ELR (cell line): ENCODE data around the gene METTL16.
"Not testable (repeated sequence)": the region's sequence is repeated elsewhere in the genome, so short reads cannot be mapped to it uniquely, and the experiment has no call there.

Experiments used
- DNase-seq: peaks from one replicate; pipeline ENCODE4 v3.0.0-alpha.2; 2015; ENCODE audit warnings: low read depth

METTL16 gene, protein sequence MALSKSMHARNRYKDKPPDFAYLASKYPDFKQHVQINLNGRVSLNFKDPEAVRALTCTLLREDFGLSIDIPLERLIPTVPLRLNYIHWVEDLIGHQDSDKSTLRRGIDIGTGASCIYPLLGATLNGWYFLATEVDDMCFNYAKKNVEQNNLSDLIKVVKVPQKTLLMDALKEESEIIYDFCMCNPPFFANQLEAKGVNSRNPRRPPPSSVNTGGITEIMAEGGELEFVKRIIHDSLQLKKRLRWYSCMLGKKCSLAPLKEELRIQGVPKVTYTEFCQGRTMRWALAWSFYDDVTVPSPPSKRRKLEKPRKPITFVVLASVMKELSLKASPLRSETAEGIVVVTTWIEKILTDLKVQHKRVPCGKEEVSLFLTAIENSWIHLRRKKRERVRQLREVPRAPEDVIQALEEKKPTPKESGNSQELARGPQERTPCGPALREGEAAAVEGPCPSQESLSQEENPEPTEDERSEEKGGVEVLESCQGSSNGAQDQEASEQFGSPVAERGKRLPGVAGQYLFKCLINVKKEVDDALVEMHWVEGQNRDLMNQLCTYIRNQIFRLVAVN

DNA sequence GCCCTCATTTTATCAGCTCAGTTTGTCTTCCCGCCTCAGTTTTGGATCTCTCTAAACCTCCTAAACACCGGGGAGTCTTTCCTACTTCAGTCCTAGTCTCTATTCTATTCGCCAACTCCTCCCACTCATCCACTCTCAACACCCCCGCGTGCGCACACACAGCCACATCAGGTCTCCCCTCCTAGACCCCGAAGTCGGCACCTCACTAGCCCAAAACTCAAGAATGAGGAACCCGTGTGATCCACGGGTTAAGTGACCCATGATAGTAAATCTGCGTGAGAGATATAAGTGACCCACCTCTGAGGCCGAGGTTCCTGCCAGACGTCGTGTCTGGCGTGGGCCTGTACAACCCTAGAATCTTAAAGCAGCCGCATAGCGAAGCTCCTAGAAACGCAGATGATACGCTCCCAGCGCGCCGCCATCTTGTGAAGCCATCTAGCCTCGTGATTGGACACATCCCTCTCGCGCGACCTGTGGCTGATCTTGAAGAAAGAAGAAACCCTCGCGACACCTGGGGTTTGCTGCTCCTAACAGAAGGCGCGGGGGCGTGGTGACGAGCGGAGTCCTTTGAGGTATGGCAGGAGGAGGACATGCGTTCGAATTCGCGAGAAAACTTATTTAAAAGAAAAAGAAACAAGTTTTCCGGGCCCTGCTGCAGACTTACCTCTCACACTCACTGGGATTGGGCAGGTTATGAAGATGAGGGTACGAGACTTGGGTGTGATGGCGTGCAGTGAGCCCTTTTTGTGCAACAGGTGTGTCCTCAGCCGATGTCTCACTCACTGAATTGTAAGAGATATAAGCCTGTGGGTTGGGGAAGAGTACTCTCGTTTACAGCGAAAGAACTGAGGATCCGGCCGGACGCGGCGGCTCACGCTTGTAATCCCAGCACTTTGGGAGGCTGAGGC is at the start of gene METTL16:
TSS of gene METTL16 (minus strand) at position 427 of the 908 bp plus-strand sequence. CDS start 9,557 bp downstream, outside the sequence.
- DNase-seq = peak; percentile 100

DNA sequence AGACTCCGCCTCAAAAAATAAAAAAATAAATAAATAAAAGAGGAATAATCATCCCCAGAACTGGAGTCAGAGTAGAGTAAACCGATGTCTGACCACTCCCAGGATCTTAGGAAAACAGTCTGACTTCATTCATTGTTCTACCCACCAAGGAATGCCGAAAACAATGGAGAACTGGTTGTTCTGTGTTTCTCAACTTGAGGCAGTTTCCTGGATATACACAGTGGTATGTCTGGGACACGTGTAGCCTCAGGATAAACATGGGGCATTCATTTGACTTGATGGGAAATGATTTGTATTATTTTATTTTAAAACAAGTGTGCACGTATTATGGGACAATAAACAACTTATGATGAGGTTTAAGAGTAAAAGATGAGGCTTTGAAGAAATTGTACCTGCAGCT is 49.0 kb upstream of the METTL16 start:
- DNase-seq = no peak

DNA sequence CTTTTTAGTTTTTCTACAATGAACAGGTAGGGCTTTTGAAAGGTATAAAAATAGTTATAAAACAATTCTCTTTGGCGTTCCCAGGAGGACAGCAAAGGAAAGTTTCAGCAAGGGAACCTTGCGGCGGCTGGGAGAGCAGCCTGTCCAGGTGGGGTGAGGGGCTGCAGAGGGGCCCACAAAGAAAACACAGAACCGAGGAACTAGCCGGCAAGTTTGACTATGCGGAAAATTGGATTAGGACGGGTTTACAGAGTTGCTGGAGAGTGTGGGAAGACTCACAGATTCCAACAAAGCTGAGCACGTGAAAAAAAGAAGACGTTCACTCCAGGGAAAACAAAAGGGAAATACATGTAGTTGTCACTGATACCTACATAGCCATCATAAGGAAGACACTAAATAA is 40.2 kb upstream of the METTL16 start:
- DNase-seq = no peak

DNA sequence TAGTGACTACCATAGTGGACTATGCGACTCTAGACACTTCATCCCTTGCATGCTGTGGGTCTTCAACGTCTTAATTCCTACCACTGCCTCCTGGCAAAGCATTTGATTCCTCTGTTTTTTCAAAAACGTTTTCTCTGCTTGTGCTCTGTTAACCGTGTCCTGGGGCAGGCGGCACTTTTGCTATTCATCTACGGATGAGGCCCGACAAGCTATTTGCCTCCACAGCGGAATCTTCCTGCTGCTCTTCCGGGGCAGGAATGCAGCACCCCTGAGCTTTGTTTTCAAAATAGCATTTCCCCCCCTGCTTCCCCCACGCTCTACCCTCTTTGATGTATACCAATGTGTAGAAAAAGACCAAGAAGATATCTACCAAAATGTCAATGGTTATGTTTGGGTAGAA is 39.8 kb upstream of the METTL16 start:
- DNase-seq = no peak

DNA sequence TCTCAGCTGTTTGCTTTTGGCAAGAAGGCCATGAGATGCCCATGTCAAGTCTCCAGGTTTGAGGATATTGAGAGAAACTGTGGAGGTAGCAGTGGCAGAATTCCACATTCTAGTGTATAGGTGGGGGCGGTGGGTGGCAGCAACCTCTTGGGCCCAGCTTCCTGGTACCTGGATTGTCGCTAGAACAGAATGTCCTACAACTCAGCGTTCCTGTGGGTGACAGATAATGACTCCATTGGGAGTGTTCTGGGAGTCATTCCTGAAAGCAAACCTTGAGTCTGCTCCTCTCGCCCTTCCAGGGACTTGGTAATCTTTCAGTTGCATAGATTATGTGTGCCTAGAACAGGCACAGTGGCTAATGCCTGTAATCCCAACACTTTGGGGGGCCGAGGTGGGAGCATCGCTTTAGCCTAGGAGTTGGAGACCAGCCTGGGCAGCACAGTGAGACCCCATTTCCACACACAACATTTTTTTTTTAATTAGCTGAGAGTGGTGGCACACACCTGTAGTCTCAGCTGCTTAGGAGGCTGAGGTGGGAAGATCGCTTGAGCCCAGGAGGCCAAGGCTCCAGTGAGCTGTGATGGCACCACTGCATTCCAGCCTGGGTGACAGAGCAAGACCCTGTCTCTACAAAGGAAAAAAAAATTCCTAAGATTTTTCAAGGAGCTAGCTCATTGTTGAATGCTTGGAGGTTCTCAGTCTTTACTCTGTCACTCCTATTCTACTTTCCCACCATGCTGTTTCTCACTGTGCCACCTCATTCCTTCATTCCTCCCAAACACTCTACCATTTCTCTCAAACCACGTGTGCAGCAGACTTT is 37.9 kb upstream of the METTL16 start:
- no peak for DNase-seq

DNA sequence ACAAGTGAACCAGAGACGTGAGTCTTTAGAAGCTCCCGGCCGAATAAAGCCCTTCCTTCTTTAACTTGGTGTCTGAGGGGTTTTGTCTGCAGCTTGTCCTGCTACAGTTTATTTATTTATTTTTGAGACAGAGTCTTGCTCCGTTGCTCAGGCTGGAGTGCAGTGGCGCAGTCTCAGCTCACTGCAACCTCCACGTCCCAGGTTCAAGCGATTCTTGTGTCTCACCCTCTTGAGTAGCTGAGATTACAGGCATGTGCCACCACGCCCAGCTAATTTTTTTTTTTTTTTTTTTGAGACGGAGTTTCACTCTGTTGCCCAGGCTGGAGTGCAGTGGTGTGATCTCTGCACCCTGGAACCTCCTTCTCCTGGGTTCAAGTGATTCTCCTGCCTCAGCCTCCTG is 36.3 kb upstream of the METTL16 start:
- not testable (repeated sequence) for DNase-seq

DNA sequence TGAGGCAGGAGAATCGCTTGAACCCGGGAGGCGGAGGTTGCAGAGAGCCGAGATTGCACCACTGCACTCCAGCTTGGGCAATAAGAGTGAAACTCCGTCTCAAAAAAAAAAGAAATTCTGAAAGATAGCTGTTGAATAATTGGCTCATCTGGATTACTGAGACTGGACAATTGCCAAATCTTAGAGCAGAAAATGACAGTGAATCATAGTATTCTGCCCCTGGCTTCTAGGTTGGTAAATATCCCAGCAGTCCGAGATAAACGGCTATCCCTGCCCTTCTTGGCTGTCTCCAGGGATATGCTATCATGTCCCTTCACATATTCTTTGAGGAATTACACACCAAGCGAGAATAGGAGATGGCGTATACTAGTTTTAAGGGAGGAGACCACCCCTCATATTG is 35.5 kb upstream of the METTL16 start:
- peak; percentile 55 for DNase-seq

DNA sequence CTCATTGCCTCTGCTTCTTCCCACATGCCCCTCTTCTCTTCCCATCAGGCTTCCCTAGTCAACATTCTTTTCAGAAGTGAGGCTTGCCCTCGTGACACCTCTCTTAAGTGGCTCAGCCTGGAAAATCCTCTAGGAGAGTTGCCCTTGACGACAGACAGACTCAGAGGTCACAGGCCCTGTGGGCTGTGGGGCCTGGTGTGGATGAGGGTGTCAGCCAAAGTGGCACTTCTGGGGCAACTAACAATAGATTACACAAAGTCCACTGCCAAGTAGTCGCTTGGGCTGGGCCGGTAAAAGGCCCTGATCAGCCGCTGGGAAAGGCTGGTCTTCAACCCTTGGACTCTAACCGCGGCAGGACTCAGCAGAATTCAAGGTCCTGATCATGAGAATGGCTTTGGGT is 33.7 kb upstream of the METTL16 start:
- no peak for DNase-seq

DNA sequence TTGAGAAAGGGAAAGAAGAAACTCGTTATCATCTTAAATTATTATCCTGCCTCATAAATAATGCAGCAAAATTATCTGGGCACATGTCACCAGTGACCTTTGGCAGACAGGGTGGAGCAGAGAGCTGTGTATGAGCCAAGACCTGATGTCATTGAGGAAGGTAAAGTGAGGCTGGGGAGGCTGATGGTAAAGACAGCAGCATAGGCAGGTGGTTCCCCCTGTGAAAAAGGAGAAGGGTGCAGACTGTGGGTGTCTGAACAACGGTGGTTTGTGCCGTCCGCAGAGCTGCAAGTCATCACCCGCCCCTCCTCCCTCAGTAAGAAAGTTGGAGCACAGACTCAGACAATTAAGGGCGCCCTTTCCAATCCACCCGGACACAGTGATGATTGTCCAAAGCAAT is 30.8 kb upstream of the METTL16 start:
- no peak for DNase-seq

DNA sequence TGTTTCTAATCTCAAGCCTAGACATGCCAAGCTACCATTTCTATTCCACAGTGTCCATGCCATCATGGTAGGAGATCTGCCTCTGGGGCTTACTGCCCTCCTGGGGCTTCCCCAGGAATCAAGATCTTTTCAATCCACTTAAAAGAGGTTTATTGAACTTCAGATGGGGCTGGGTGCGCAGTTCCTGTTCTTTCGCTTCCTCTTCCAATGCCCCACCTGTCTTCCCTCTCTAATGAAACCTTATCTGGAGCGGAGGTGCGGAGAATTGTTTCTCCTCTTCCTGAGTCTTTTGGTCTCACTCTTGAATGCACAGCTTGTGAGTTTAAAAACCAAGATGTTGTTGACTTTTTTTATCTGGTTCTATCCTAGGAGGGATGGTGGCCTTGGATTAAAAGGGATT is 30.4 kb upstream of the METTL16 start:
- no peak for DNase-seq

DNA sequence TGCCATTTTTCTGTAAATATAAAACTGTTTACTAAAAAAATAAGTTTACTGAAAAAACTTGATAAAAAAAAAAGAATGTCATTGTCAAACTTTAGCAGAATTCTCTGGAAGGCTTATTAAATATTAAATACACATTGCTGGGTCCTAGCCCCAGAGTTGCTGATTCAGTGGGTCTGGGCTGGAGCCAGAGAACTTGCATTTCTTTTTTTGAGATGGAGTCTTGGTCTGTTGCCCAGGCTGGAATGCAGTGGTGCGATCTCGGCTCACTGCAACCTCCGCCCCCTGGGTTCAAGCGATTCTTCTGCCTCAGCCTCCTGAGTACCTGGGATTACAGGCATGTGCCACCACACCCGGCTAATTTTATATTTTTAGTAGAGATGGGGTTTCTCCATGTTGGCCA is 25.9 kb upstream of the METTL16 start:
- DNase-seq = not testable (repeated sequence)

DNA sequence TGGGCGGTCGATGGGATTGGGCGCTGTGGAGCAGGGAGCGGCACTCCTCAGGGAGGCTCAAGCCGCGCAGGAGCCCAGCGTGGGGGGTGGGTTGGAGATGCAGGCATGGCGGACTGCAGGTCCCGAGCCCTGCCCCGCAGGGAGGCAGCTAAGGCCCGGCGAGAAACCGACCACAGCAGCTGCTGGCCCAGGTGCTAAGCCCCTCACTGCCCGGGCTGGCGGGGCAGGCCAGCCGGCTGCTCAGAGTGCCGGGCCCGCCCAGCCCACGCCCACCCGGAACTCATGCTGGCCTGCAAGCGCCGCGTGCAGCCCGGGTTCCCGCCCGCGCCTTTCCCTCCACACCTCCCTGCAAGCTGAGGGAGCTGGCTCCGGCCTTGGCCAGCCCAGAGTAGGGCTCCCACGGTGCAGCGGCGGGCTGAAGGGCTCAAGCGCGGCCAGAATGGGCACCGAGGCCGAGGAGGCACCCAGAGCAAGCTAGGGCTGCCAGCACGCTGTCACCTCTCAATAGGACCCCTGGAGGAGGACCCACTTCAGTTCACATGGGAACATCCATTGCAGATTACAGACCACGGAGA is 20.5 kb upstream of the METTL16 start:
- no peak for DNase-seq

DNA sequence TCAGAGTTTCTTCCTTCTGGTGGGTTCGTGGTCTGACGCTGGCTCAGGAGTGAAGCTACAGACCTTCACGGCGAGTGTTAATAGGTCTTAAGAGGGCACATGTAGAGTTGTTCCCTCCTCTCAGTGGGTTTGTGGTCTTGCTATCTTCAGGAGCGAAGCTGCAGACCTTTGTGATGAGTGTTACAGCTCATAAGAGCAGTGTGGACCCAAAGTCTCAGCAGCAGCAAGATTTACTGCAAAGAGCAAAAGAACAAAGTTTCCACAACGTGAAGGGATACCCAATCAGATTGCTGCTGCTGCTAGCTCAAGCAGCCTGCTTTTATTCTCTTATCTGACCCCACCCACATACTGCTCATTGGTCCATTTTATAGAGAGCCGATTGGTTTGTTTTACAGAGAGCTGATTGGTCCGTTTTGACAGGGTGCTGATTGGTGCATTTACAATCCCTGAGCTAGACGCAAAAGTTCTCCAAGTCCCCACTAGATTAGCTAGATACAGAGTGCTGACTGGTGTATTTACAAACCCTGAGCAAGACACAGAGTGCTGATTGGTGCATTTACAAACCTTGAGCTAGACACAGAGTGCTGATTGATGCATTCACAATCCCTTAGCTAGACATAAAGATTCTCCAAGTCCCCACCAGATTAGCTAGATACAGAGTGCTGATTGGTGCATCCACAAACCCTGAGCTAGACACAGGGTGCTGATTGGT is 19.7 kb upstream of the METTL16 start:
- DNase-seq = not testable (repeated sequence)

DNA sequence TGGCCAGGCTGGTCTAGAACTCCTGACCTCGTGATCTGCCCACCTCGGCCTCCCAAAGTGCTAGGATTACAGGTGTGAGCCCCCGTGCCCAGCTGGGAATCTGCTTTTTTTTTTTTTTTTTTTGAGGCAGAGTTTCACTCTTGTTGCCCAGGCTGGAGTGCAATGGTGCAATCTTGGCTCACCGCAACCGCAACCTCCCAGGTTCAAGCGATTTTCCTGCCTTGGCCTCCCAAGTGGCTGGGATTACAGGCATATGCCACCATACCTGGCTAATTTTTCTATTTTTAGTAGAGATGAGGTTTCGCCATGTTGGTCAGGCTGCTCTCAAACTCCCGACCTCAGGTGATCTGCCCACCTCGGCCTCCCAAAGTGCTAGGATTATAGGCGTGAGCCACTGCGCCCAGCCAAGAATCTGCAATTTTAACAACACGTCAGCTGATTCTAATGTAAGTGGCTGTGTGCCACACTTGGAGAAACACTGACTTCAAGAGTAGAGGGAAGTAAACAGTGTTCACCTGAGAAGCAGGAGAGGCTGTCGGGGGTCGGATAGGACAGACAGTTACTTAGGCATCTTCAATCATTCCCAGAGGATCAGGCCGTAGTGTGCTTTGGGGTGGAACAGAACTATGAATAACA is 10.2 kb upstream of the METTL16 start:
- not testable (repeated sequence) for DNase-seq

DNA sequence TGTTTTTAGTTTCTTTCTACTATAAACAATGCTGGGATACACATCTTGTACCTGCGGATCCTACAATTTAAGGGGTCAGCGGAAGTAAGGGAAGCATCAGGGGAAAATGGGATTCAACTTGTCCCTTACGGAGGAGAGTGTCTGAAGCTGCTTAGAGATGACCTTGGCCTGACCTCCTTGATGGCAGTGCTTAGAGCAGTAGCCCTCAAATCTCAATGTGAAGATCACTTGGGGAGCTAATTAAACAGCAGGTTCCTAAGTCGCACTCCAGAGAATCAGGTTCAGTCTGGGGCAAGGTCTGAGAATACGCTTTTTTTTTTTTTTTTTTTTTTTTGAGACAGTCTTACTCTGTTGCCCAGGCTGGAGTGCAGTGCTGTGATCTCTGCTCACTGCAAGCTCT is 9.6 kb upstream of the METTL16 start:
- DNase-seq = no peak

DNA sequence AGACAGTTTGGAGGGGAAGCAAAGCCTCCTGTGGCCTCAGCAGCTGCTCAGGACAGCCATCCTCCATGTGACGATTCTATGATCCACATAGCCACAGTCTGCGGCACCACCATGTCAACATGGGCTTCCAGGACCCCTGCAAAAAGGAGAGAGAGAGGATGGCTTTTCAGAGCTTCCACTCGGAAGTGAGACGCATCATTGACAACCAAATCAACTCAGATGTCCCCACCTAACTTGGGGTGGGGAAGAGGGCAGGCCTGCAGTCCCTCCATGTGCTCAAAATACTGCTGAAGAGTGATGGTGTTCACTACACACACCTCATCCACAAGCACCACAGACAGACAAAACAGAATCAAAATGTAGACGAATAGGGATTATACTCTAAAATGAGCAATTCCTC is 5.9 kb upstream of the METTL16 start:
- no peak for DNase-seq

DNA sequence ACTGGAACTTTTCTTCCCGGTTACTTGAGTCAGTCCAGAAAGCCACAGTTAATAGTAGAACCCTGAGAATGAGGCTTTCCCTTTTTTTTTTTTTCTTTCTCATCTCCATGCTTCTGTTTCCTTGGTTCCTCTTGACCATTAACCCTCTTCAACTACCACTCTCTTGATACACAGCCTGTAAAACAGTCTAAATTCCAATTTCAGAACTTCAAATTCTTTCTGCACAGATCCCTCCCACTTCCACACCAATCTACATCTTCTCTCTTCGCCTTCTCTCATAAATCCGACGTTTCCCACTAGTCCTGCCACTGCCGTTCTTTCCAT is 588 bp downstream of the METTL16 start:
- no peak for DNase-seq

DNA sequence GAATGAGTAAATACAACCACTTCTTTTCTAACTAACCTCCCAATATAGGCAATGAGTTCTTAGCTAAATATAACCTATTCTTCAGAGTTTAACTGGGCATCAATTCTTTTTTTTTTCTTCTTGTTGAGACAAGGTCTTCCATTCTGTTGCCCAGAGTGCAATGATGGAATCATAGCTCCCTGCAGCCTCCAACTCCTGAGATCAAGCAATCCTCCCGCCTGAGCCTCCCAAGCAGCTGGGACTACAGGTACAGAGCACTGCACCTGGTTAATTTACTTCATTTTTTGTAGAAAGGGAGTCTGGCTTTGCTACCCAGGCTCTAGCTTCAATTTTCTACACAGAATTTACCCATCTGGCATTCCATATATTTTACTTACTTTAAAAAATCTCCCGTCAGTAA is 1.1 kb downstream of the METTL16 start:
- no peak for DNase-seq

DNA sequence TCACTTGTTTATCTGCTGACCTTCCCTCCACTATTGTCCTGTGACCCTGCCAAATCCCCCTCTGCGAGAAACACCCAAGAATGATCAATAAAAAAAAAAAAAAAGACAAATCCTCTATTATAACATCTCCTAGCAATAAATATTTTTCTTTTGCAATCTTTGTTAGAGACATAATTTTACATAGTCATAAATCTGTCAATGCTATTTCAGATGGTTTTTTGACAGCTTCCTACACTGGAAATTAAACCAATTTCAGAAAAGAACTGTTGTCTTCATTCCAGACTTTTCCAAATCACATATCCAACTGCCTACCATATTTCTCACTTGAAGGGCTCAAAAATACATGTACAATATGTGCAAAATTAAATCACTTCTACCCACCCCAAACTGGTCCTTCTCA is 3.7 kb downstream of the METTL16 start:
- no peak for DNase-seq

DNA sequence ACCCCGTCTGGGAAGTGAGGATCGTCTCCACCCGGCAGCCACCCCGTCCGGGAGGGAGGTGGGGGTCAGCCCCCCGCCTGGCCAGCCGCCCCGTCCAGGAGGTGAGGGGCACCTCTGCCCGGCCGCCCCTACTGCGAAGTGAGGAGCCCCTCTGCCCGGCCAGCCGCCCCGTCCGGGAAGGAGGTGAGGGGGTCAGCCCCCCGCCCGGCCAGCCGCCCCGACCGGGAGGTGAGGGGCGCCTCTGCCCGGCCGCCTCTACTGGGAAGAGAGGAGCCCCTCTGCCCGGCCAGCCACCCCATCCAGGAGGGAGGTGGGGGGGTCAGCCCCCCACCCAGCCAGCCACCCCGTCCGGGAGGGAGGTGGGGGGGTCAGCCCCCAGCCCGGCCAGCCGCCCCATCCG is 4.7 kb downstream of the METTL16 start:
- not testable (repeated sequence) for DNase-seq

DNA sequence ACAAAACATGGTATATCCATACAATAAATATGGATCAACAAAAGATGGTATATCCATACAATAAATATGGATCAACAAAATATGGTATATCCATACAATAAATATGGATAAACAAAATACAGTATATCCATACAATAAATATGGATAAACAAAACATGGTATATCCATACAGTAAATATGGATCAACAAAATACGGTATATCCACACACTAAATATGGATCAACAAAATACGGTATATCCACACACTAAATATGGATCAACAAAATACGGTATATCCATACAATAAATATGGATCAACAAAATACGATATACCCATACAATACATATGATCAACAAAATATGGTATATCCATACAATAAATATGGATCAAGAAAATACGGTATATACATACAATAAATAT is 8.1 kb downstream of the METTL16 start:
- no peak for DNase-seq
